NB4 (cell line): ENCODE results near the gene KAZN.

ENCODE experiments used
- DNase-seq: peaks from one replicate; pipeline ENCODE4 v3.0.0; 2010; ENCODE audit warnings: low read depth
- H3K4me3 ChIP-seq: one replicate; pipeline ENCODE4 v1.5.1; 2011; ENCODE audit warnings: mild to moderate bottlenecking, low read depth, low read length, moderate library complexity
- MYC ChIP-seq: IDR thresholded peaks from 2 replicates; pipeline ENCODE4 v1.6.1; 2011; ENCODE audit warnings: low read depth, low read length
- POLR2A ChIP-seq: IDR thresholded peaks from 2 replicates; pipeline ENCODE4 v1.6.1; 2011; ENCODE audit warnings: mild to moderate bottlenecking; ENCODE audit not compliant: insufficient read length; ENCODE audit errors: extremely low read depth
- TF ChIP-seq, protein P1 (sequence below): IDR thresholded peaks from one replicate; pipeline ENCODE4 v1.5.1; 2012; ENCODE audit warnings: low read depth, low read length
- TF ChIP-seq, protein P2 (sequence below): IDR thresholded peaks from 2 replicates; pipeline ENCODE4 v1.6.1; 2011; ENCODE audit warnings: low read depth, low read length

KAZN gene

DNA sequence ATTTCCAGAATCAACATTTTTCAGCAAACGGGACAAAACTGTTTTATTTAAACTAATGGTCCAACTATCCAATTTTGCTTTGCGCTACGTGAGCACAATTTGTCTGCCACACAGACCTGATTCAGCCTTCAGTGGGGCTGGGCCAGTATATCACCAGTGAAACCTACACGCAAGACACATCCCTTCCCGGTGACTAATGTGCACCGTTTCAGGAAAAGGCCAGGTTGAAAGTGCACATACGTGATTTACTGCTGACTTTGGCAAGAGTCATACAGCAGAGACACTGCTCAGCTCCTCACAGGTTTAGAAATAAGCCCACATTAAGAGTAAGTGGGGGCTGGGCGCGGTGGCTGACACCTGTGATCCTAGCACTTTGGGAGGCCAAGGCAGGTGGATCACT is 550.0 kb downstream of the KAZN start:
- DNase-seq, result no peak
- TF ChIP-seq MYC (no peak), POLR2A (no peak)
- TF ChIP-seq, protein P1, sequence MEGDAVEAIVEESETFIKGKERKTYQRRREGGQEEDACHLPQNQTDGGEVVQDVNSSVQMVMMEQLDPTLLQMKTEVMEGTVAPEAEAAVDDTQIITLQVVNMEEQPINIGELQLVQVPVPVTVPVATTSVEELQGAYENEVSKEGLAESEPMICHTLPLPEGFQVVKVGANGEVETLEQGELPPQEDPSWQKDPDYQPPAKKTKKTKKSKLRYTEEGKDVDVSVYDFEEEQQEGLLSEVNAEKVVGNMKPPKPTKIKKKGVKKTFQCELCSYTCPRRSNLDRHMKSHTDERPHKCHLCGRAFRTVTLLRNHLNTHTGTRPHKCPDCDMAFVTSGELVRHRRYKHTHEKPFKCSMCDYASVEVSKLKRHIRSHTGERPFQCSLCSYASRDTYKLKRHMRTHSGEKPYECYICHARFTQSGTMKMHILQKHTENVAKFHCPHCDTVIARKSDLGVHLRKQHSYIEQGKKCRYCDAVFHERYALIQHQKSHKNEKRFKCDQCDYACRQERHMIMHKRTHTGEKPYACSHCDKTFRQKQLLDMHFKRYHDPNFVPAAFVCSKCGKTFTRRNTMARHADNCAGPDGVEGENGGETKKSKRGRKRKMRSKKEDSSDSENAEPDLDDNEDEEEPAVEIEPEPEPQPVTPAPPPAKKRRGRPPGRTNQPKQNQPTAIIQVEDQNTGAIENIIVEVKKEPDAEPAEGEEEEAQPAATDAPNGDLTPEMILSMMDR, result no peak
- TF ChIP-seq, protein P2, sequence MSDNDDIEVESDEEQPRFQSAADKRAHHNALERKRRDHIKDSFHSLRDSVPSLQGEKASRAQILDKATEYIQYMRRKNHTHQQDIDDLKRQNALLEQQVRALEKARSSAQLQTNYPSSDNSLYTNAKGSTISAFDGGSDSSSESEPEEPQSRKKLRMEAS, result no peak
- no peak overlapping the region for H3K4me3 ChIP-seq

DNA sequence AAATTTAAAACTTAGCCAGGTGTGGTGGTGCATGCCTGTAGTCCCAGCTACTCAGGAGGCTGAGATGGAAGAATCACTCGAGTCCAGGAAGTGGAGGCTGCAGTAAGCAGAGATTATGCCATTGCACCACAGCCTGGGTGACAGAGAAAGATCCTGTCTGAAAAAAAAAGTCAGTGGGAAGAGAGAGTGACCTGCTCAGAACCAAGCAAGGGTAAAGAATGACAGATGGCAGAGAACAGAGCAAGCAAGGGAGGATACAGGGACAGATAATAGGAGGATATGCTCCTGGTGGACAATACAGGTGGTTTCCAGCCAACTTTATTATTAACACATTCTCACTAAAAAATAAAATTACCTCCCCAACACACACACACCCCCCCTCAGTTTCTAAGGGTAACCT is 550.5 kb downstream of the KAZN start:
- no peak overlapping the region for H3K4me3 ChIP-seq
- TF ChIP-seq POLR2A (no peak), MYC (no peak)
- TF ChIP-seq, protein P1, result no peak
- TF ChIP-seq, protein P2, result no peak
- DNase-seq, result no peak

DNA sequence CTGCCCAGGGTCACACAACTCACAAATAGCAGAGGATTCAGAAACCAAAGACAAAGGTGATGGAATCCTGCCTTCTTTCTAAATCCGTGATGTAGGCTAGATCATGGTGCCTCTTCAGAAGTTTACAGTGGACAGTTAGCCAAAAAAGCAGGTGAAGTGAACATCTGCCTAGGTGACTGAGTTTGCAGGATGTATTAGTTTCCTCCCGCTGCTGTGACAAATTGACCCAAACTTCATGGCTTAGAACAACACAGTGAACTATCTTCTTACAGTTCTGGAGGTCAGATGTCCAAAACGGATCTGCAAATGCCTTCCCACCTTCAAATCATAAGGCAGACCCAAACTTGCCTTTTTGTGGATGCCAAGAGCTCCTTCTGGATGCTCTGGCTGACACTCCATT is 551.9 kb downstream of the KAZN start:
- TF ChIP-seq MYC (no peak), POLR2A (no peak)
- TF ChIP-seq, protein P1, result no peak
- TF ChIP-seq, protein P2, result no peak
- no peak for DNase-seq
- no peak overlapping the region for H3K4me3 ChIP-seq

DNA sequence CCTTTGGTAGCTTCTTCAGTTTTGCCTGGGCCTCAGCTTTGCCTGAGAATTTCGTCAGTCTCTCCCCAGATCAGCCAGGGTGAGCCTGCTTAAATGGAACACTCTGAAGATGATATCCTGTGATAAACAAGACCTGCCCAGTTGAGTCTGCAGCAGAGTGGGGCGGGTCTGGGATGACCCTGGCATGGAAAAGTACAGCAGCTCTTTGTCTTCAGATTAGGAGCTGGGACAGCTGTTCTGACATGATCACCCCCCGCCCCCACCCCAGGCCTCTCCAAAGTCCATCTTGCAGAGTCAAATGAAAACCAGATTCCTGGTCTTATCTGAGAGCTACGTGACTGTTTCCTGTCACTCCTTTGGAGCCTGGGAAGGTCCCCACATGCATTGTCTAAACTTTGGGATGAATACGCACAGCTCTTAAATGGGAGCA is 552.9 kb downstream of the KAZN start:
- no peak overlapping the region for H3K4me3 ChIP-seq
- no peak for DNase-seq
- TF ChIP-seq MYC (no peak), POLR2A (no peak)
- TF ChIP-seq, protein P2, result no peak
- TF ChIP-seq, protein P1, result no peak

DNA sequence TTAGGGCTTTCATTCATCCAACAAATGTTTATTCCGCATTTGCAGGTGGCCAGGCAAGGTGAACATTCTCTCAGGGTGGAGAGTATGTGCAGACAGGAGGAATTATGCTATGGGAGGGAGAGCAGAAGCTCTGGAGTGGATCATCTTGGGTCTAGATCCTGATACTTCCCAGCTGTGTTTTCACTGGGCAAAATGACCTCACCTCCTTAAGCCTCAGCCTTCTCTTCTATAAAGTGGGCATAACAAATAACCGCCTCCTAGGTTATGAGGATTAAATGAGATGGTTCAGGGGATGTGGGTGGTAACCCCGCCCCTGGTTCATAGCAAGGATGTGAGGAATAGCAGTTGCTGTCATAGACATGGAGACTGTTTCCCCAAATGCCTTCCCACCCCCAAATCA is 553.4 kb downstream of the KAZN start:
- TF ChIP-seq, protein P1, result no peak
- TF ChIP-seq MYC, result no peak
- TF ChIP-seq, protein P2, result no peak
- no peak for TF ChIP-seq POLR2A
- H3K4me3 ChIP-seq, result no peak overlapping the region
- DNase-seq, result no peak
